Measurements from ENCODE around the gene VPS13D.
"Not testable (repeated sequence)": the region's sequence is repeated elsewhere in the genome, so short reads cannot be mapped to it uniquely, and the experiment has no call there.

Gene VPS13D

DNA sequence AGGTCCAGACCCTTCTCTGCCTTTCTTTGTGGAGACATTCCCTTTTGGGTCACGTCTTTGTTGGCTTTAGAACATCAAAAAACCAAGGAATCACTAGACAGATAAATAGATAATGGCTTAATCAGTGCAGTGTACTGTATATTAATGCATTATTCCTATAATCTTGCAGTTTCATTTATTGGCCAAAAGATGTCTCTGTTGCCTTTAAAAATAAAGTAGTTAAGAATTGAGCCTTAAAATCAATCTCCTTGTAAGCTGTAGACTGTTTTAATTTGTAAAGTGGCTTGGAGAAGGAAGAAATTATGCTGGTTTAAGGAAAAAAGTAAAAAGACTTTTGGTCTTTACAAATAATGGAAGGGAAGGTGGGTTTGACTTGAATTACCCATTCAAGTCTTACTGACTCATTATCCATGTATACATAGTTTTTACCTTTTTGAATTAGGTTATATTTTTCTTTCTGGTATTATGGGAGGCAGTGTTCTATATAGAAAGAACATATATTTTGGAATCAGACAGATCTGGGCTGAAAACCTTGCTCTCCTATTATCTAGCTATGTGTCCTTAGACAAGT lies 84.6 kb downstream of the VPS13D start:
- no CpG with 5 or more reads among the region's 1 CpG for WGBS, 2 experiments (ENCODE audit: insufficient coverage in 2 of 2)
- H3K9me3 ChIP-seq (ENCODE audit: control insufficient read depth, low read length): no peaks in the 10 kb centered on the region
- H3K36me3 ChIP-seq (ENCODE audit: control insufficient read depth, insufficient read depth, low read length): peaks cover 66% of the 10 kb centered on the region
- no peak overlapping the region for H3K4me3 ChIP-seq (ENCODE audit: extremely low read depth, insufficient read depth, low read length, poor library complexity, severe bottlenecking)
- no peaks in the 10 kb centered on the region for H3K4me1 ChIP-seq (ENCODE audit: control insufficient read depth, insufficient read depth, low read length, poor library complexity, severe bottlenecking)
- no peak overlapping the region for H3K27ac ChIP-seq (ENCODE audit: low read depth, low read length, severe bottlenecking)

GRCh38 chr1:12315146-12315545 lies 85.3 kb downstream of the VPS13D start:
- H3K36me3 ChIP-seq (ENCODE audit: control insufficient read depth, insufficient read depth, low read length): peaks cover 73% of the 10 kb centered on the region
- no peak overlapping the region for H3K27ac ChIP-seq (ENCODE audit: low read depth, low read length, severe bottlenecking)

DNA sequence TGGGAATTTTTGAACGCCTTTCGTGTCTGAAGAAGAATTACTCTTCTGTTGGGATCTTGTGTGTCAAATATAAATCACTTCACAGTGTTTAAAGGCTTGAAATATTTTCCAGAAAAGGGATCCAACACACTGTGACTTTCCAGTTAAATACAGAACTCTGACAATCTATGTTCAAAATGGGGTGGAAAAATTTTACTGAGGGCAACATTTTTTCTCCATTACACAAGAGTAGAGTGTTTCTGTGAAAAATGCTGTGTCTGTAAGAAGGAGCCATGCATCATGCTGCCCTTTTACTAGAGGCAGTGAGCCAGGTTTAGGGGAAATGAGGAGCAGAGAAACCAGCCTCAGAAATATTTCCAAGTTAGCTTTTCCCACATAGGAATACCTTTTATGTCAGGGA lies 86.5 kb downstream of the VPS13D start:
- peaks cover 73% of the 10 kb centered on the region for H3K36me3 ChIP-seq (ENCODE audit: control insufficient read depth, insufficient read depth, low read length)
- no peak overlapping the region for H3K4me3 ChIP-seq (ENCODE audit: extremely low read depth, insufficient read depth, low read length, poor library complexity, severe bottlenecking)
- no CpG with 5 or more reads among the region's 2 CpGs for WGBS, 2 experiments (ENCODE audit: insufficient coverage in 2 of 2)
- no peaks in the 10 kb centered on the region for H3K9me3 ChIP-seq (ENCODE audit: control insufficient read depth, low read length)
- no peak overlapping the region for H3K27ac ChIP-seq (ENCODE audit: low read depth, low read length, severe bottlenecking)
- H3K4me1 ChIP-seq (ENCODE audit: control insufficient read depth, insufficient read depth, low read length, poor library complexity, severe bottlenecking): no peaks in the 10 kb centered on the region

More at GRCh38 chr1:12315146-12315545, 85.3 kb downstream of the VPS13D start:
- 100% methylated on average over 1 of the region's 2 CpGs; no CpG with 5 or more reads in 1 of the 2 experiments for WGBS, 2 experiments (ENCODE audit: insufficient coverage in 2 of 2)
- Histone ChIP-seq H3K4me3 (ENCODE audit: extremely low read depth, insufficient read depth, low read length, poor library complexity, severe bottlenecking) (no peak overlapping the region), H3K9me3 (ENCODE audit: control insufficient read depth, low read length) (no peaks in the 10 kb centered on the region), H3K4me1 (ENCODE audit: control insufficient read depth, insufficient read depth, low read length, poor library complexity, severe bottlenecking) (no peaks in the 10 kb centered on the region)

GRCh38 chr1:12320486-12320885 lies 90.7 kb downstream of the VPS13D start:
- H3K4me1 ChIP-seq (ENCODE audit: control insufficient read depth, insufficient read depth, low read length, poor library complexity, severe bottlenecking): no peaks in the 10 kb centered on the region
- peaks cover 58% of the 10 kb centered on the region for H3K36me3 ChIP-seq (ENCODE audit: control insufficient read depth, insufficient read depth, low read length)
- no peak overlapping the region for H3K27ac ChIP-seq (ENCODE audit: low read depth, low read length, severe bottlenecking)
- 87 to 91% methylated on average over 1 of the region's 2 CpGs for WGBS, 2 experiments (ENCODE audit: insufficient coverage in 2 of 2)
- no peak overlapping the region for H3K4me3 ChIP-seq (ENCODE audit: extremely low read depth, insufficient read depth, low read length, poor library complexity, severe bottlenecking)
- no peaks in the 10 kb centered on the region for H3K9me3 ChIP-seq (ENCODE audit: control insufficient read depth, low read length)

DNA sequence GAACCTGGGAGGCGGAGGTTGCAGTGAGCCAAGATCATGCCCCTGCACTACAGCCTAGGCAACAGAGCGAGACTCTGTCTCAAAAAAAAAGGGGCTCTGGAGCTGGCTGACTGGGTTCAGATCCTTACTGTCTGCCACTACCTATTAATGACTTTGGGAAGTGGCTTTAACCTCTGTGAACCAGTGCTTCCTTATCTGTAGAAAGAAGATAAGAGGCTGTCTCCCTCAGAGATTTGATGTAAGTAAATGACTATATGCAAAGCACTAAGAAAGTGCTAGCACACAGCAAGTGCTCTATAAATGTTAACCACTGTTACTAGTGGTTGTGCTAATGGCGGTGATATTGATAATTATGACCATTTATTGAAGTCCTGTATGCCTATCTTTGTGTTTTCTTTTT lies 94.6 kb downstream of the VPS13D start:
- Histone ChIP-seq H3K9me3 (ENCODE audit: control insufficient read depth, low read length) (no peaks in the 10 kb centered on the region), H3K4me3 (ENCODE audit: extremely low read depth, insufficient read depth, low read length, poor library complexity, severe bottlenecking) (no peak overlapping the region), H3K36me3 (ENCODE audit: control insufficient read depth, insufficient read depth, low read length) (peaks cover 49% of the 10 kb centered on the region), H3K27ac (ENCODE audit: low read depth, low read length, severe bottlenecking) (no peak overlapping the region), H3K4me1 (ENCODE audit: control insufficient read depth, insufficient read depth, low read length, poor library complexity, severe bottlenecking) (no peaks in the 10 kb centered on the region)
- WGBS, 2 experiments (ENCODE audit: insufficient coverage in 2 of 2): 93 to 100% methylated on average over 2 of the region's 3 CpGs

- not testable (repeated sequence) for H3K4me3 ChIP-seq (ENCODE audit: extremely low read depth, insufficient read depth, low read length, poor library complexity, severe bottlenecking); H3K27ac ChIP-seq (ENCODE audit: low read depth, low read length, severe bottlenecking); H3K9me3 ChIP-seq (ENCODE audit: control insufficient read depth, low read length); H3K4me1 ChIP-seq (ENCODE audit: control insufficient read depth, insufficient read depth, low read length, poor library complexity, severe bottlenecking)
- peaks cover 47% of the 10 kb centered on the region for H3K36me3 ChIP-seq (ENCODE audit: control insufficient read depth, insufficient read depth, low read length)
- 88 to 93% methylated on average over 5 of the region's 5 CpGs for WGBS, 2 experiments (ENCODE audit: insufficient coverage in 2 of 2)
These were observed 95.1 kb downstream of the VPS13D start for GRCh38 chr1:12324973-12325372.

- Histone ChIP-seq H3K36me3 (ENCODE audit: control insufficient read depth, insufficient read depth, low read length) (peaks cover 50% of the 10 kb centered on the region), H3K4me3 (ENCODE audit: extremely low read depth, insufficient read depth, low read length, poor library complexity, severe bottlenecking) (no peak overlapping the region), H3K9me3 (ENCODE audit: control insufficient read depth, low read length) (no peaks in the 10 kb centered on the region), H3K4me1 (ENCODE audit: control insufficient read depth, insufficient read depth, low read length, poor library complexity, severe bottlenecking) (no peaks in the 10 kb centered on the region), H3K27ac (ENCODE audit: low read depth, low read length, severe bottlenecking) (no peak overlapping the region)
- WGBS, 2 experiments (ENCODE audit: insufficient coverage in 2 of 2): 90 to 93% methylated on average over 2 of the region's 5 CpGs
These were observed 97.2 kb downstream of the VPS13D start for GRCh38 chr1:12326986-12327385.

DNA sequence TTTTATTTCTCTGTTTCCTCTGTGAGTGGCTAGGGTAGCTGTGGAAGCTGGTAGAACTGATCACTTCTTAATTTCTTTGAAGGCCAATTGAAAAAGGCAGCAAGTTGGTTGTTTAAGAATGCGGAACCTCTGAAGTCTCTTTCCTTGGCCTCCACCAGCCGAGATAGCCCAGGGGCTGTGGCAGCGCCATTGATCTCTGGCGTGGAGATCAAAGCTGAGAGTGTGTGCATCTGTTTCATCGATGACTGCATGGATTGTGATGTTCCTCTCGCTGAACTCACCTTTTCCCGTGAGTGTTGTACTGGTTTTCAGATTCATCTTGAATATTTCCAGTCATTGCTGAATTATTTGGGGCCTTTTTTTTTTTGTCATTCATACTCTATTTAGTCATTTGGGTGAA lies 97.7 kb downstream of the VPS13D start:
- H3K36me3 ChIP-seq (ENCODE audit: control insufficient read depth, insufficient read depth, low read length): peaks cover 45% of the 10 kb centered on the region
- no peak overlapping the region for H3K4me3 ChIP-seq (ENCODE audit: extremely low read depth, insufficient read depth, low read length, poor library complexity, severe bottlenecking)
- no peaks in the 10 kb centered on the region for H3K9me3 ChIP-seq (ENCODE audit: control insufficient read depth, low read length)
- WGBS, 2 experiments (ENCODE audit: insufficient coverage in 2 of 2): 97 to 100% methylated on average over 5 to 7 of the region's 7 CpGs
- no peak overlapping the region for H3K27ac ChIP-seq (ENCODE audit: low read depth, low read length, severe bottlenecking)
- H3K4me1 ChIP-seq (ENCODE audit: control insufficient read depth, insufficient read depth, low read length, poor library complexity, severe bottlenecking): no peaks in the 10 kb centered on the region

DNA sequence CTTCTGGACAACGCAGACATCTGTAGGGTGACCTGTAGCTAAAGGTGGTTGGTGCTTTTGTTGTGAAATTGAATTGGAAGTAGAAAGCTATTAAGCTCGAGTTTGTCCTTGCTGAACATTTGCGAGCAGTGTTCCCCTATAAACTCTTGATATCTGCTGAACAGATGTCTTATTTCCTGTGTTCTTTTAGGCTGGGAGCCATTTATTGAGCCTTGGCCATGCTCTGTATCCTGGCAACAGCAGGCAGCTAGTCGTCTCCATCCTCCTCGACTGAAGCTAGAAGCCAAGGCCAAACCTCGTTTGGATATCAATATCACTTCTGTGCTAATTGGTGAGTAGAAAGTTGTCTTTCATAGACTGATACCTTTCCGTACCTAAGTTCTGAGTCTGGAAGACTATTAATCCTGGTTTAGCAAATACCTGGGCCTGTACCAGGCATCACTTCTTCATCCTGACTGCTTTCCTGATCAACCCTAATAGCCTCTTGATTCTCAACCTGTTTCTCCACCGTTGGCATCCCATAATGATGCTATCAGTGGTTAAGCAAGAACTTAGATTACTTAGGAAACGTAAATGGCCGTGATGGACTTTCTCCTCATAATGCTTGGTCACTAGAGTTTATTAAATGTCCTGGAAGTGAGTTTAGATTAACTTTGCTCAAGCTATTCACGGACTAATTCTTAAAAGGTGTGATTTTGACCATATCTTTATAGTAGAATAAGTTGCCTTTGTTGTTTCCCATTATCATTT lies 103.4 kb downstream of the VPS13D start:
- H3K36me3 ChIP-seq (ENCODE audit: control insufficient read depth, insufficient read depth, low read length): peaks cover 72% of the 10 kb centered on the region
- H3K4me3 ChIP-seq (ENCODE audit: extremely low read depth, insufficient read depth, low read length, poor library complexity, severe bottlenecking): no peak overlapping the region
- no peaks in the 10 kb centered on the region for H3K9me3 ChIP-seq (ENCODE audit: control insufficient read depth, low read length)
- H3K4me1 ChIP-seq (ENCODE audit: control insufficient read depth, insufficient read depth, low read length, poor library complexity, severe bottlenecking): no peaks in the 10 kb centered on the region
- H3K27ac ChIP-seq (ENCODE audit: low read depth, low read length, severe bottlenecking): no peak overlapping the region
- WGBS, 2 experiments (ENCODE audit: insufficient coverage in 2 of 2): 93 to 95% methylated on average over 7 to 10 of the region's 11 CpGs

DNA sequence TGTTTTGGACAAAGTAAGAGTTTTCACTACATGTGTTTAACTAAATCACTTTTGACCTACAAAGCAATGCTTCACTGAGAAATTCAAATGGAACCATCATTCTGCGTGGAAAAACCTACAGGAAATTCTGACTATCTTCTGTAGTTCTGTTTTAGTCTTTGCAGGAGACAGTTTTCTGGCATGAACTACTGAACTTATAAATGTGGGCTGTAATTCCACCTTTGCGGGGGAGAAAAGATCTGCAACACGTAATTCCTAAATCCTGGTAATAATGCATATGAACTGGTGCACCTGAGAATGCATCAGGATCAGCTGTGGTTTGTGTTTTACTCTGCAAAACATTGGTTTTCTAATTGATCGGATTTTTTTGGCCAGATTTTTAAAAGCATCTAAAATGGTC lies 106.0 kb downstream of the VPS13D start:
- no peaks in the 10 kb centered on the region for H3K4me1 ChIP-seq (ENCODE audit: control insufficient read depth, insufficient read depth, low read length, poor library complexity, severe bottlenecking)
- no peak overlapping the region for H3K4me3 ChIP-seq (ENCODE audit: extremely low read depth, insufficient read depth, low read length, poor library complexity, severe bottlenecking)
- no peak overlapping the region for H3K27ac ChIP-seq (ENCODE audit: low read depth, low read length, severe bottlenecking)
- WGBS, 2 experiments (ENCODE audit: insufficient coverage in 2 of 2): 98 to 100% methylated on average over 3 to 4 of the region's 4 CpGs
- no peaks in the 10 kb centered on the region for H3K9me3 ChIP-seq (ENCODE audit: control insufficient read depth, low read length)
- H3K36me3 ChIP-seq (ENCODE audit: control insufficient read depth, insufficient read depth, low read length): peaks cover 55% of the 10 kb centered on the region

GRCh38 chr1:12336413-12336812 lies 106.6 kb downstream of the VPS13D start:
- Histone ChIP-seq H3K9me3 (ENCODE audit: control insufficient read depth, low read length) (no peaks in the 10 kb centered on the region), H3K4me3 (ENCODE audit: extremely low read depth, insufficient read depth, low read length, poor library complexity, severe bottlenecking) (no peak overlapping the region), H3K27ac (ENCODE audit: low read depth, low read length, severe bottlenecking) (no peak overlapping the region), H3K36me3 (ENCODE audit: control insufficient read depth, insufficient read depth, low read length) (peaks cover 49% of the 10 kb centered on the region), H3K4me1 (ENCODE audit: control insufficient read depth, insufficient read depth, low read length, poor library complexity, severe bottlenecking) (no peaks in the 10 kb centered on the region)
- no CpG with 5 or more reads among the region's 1 CpG for WGBS, 2 experiments (ENCODE audit: insufficient coverage in 2 of 2)
